T-helper 17 cell (primary cell): Measurements from ENCODE around the gene TCAP. TPM values are rescaled to one million over a fixed set of nuclear protein-coding genes. Genes with fewer than 3 reads are reported as not detected.

Source experiments
- ATAC-seq: fragments of 150-1000 bp; cut with Tn5 transposase; 2 replicates; pipeline ENCODE4 v1.10.0; 2021; ENCODE audit warnings: mild to moderate bottlenecking, moderate library complexity
- DNase-seq, 3 donors: peaks; one replicate each; pipeline versions ENCODE4 v3.0.0 to v3.0.0-alpha.2; 2020 to 2021
- H3K9me3 ChIP-seq: one replicate; pipeline ENCODE4 v1.7.0; 2013; ENCODE audit warnings: low read length, mild to moderate bottlenecking; ENCODE audit not compliant: control insufficient read depth, poor library complexity, severe bottlenecking
- H3K27ac Mint-ChIP-seq: one replicate; pipeline ENCODE4 v1.8.0; 2022; ENCODE audit warnings: mild to moderate bottlenecking, moderate library complexity, mixed read lengths
- H3K27me3 Mint-ChIP-seq: one replicate; pipeline ENCODE4 v1.8.0; 2022; ENCODE audit warnings: mixed read lengths
- H3K36me3 Mint-ChIP-seq: one replicate; pipeline ENCODE4 v1.8.0; 2022; ENCODE audit warnings: low read depth, mixed read lengths
- H3K4me1 Mint-ChIP-seq: one replicate; pipeline ENCODE4 v1.8.0; 2022; ENCODE audit warnings: mild to moderate bottlenecking, mixed read lengths
- H3K4me3 Mint-ChIP-seq: one replicate; pipeline ENCODE4 v1.8.0; 2022; ENCODE audit warnings: mild to moderate bottlenecking, moderate library complexity, mixed read lengths
- total RNA-seq, 4 donors: library from RNA in 2 of 4; stranded (reverse) in 2 of 4; gene quantifications; one replicate each; pipeline ENCODE4 v1.2.3 and lab custom pipeline; 2022 to 2026

Gene TCAP
- total RNA-seq, 2 donors from 2014 or later, result 1.5 to 3.1 TPM

- H3K36me3 Mint-ChIP-seq, result peaks cover 3% of the 10 kb centered on the region
- no peak for ATAC-seq
- no peaks in the 10 kb centered on the region for H3K9me3 ChIP-seq
- no peak overlapping the region for H3K4me3 Mint-ChIP-seq
- H3K4me1 Mint-ChIP-seq, result peaks cover 23% of the 10 kb centered on the region
- H3K27ac Mint-ChIP-seq, result no peak overlapping the region
- peaks cover 34% of the 10 kb centered on the region for H3K27me3 Mint-ChIP-seq
- DNase-seq, result no peak
Measured at GRCh38 chr17:39625198-39625785, 39.9 kb upstream of the TCAP start.

- DNase-seq (no peak), ATAC-seq (no peak)
- peak within 1 kb of the TSS; percentile 80 for H3K4me3 Mint-ChIP-seq
- no peaks in the 10 kb centered on the region for H3K9me3 ChIP-seq
- H3K4me1 Mint-ChIP-seq, result peaks cover 25% of the 10 kb centered on the region
- H3K27ac Mint-ChIP-seq, result no peak within 1 kb of the TSS
- H3K36me3 Mint-ChIP-seq, result peaks cover 5% of the 10 kb centered on the region
- peaks cover 40% of the 10 kb centered on the region for H3K27me3 Mint-ChIP-seq
Measured at GRCh38 chr17:39626171-39627046, 38.7 kb upstream of the TCAP start, which contains the start of gene PPP1R1B. Gene PPP1R1B (plus strand): TSS chr17:39626952. CDS start chr17:39627393, 441 bp downstream.

GRCh38 chr17:39627047-39627711 is 38.0 kb upstream of the TCAP start:
- ATAC-seq (no peak), DNase-seq (no peak)
- H3K9me3 ChIP-seq, result no peaks in the 10 kb centered on the region
- Mint-ChIP-seq H3K36me3 (peaks cover 5% of the 10 kb centered on the region), H3K27ac (no peak overlapping the region), H3K4me3 (no peak overlapping the region), H3K4me1 (peaks cover 26% of the 10 kb centered on the region), H3K27me3 (peaks cover 47% of the 10 kb centered on the region)

- Mint-ChIP-seq H3K4me1 (peaks cover 21% of the 10 kb centered on the region), H3K4me3 (no peak overlapping the region), H3K36me3 (peaks cover 5% of the 10 kb centered on the region), H3K27ac (peak overlapping the region; percentile 45), H3K27me3 (peaks cover 47% of the 10 kb centered on the region)
- no peaks in the 10 kb centered on the region for H3K9me3 ChIP-seq
- no peak for DNase-seq
- ATAC-seq, result no peak
Measured at GRCh38 chr17:39627712-39628516, 37.2 kb upstream of the TCAP start.

- H3K27me3 Mint-ChIP-seq, result peaks cover 47% of the 10 kb centered on the region
- no peak for ATAC-seq
Measured at GRCh38 chr17:39628655-39629493, 36.3 kb upstream of the TCAP start.

GRCh38 chr17:39629494-39629880 is 35.7 kb upstream of the TCAP start:
- ATAC-seq (no peak), DNase-seq (no peak)
- peaks cover 21% of the 10 kb centered on the region for H3K4me1 Mint-ChIP-seq
- H3K36me3 Mint-ChIP-seq, result peaks cover 5% of the 10 kb centered on the region
- no peaks in the 10 kb centered on the region for H3K9me3 ChIP-seq
- peaks cover 47% of the 10 kb centered on the region for H3K27me3 Mint-ChIP-seq
- no peak overlapping the region for H3K27ac Mint-ChIP-seq
- H3K4me3 Mint-ChIP-seq, result no peak overlapping the region

More at GRCh38 chr17:39628655-39629493, 36.3 kb upstream of the TCAP start:
- DNase-seq, result no peak
- no peak overlapping the region for H3K4me3 Mint-ChIP-seq
- H3K4me1 Mint-ChIP-seq, result peaks cover 19% of the 10 kb centered on the region
- peaks cover 5% of the 10 kb centered on the region for H3K36me3 Mint-ChIP-seq
- H3K27ac Mint-ChIP-seq, result peak overlapping the region; percentile 45
- H3K9me3 ChIP-seq, result no peaks in the 10 kb centered on the region

- DNase-seq (no peak), ATAC-seq (no peak)
- peaks cover 5% of the 10 kb centered on the region for H3K36me3 Mint-ChIP-seq
- no peak overlapping the region for H3K4me3 Mint-ChIP-seq
- no peaks in the 10 kb centered on the region for H3K9me3 ChIP-seq
- peaks cover 19% of the 10 kb centered on the region for H3K4me1 Mint-ChIP-seq
- H3K27ac Mint-ChIP-seq, result no peak overlapping the region
- peaks cover 43% of the 10 kb centered on the region for H3K27me3 Mint-ChIP-seq
Measured at GRCh38 chr17:39629898-39630297, 35.3 kb upstream of the TCAP start.

GRCh38 chr17:39631403-39631802 is 33.7 kb upstream of the TCAP start:
- Mint-ChIP-seq H3K4me3 (no peak overlapping the region), H3K27me3 (peaks cover 28% of the 10 kb centered on the region), H3K4me1 (peaks cover 15% of the 10 kb centered on the region), H3K27ac (no peak overlapping the region), H3K36me3 (peaks cover 5% of the 10 kb centered on the region)
- no peaks in the 10 kb centered on the region for H3K9me3 ChIP-seq
- ATAC-seq (no peak), DNase-seq (no peak)

GRCh38 chr17:39632153-39632941 is 32.8 kb upstream of the TCAP start:
- DNase-seq (no peak), ATAC-seq (no peak)
- Mint-ChIP-seq H3K4me3 (no peak overlapping the region), H3K36me3 (peaks cover 5% of the 10 kb centered on the region), H3K27ac (no peak overlapping the region), H3K27me3 (peaks cover 25% of the 10 kb centered on the region), H3K4me1 (peaks cover 12% of the 10 kb centered on the region)
- H3K9me3 ChIP-seq, result no peaks in the 10 kb centered on the region

GRCh38 chr17:39633570-39634183 is 31.5 kb upstream of the TCAP start:
- Mint-ChIP-seq H3K4me3 (no peak overlapping the region), H3K27me3 (peaks cover 21% of the 10 kb centered on the region), H3K4me1 (peaks cover 24% of the 10 kb centered on the region), H3K27ac (no peak overlapping the region), H3K36me3 (peaks cover 5% of the 10 kb centered on the region)
- H3K9me3 ChIP-seq, result no peaks in the 10 kb centered on the region
- no peak for DNase-seq
- no peak for ATAC-seq

GRCh38 chr17:39634384-39634871 is 30.7 kb upstream of the TCAP start:
- peaks cover 4% of the 10 kb centered on the region for H3K36me3 Mint-ChIP-seq
- H3K27me3 Mint-ChIP-seq, result peaks cover 16% of the 10 kb centered on the region
- no peaks in the 10 kb centered on the region for H3K9me3 ChIP-seq
- peak overlapping the region; percentile 83 for H3K27ac Mint-ChIP-seq
- no peak for ATAC-seq
- DNase-seq, result no peak
- peak overlapping the region; percentile 15 for H3K4me3 Mint-ChIP-seq
- peaks cover 29% of the 10 kb centered on the region for H3K4me1 Mint-ChIP-seq
